Measurements from ENCODE around the gene REPS1. TPM values are rescaled to one million over a fixed set of nuclear protein-coding genes. Genes with fewer than 3 reads are reported as not detected.

The REPS1 gene
- total and polyA plus RNA-seq, 2 of the 13 experiments (the other 11 are each of a cell fraction or from before 2014, with no cell fraction given): 36.4 to 38.3 TPM

- no peak overlapping the region for H2AFZ ChIP-seq (ENCODE audit: low read length)
- H3K4me3 ChIP-seq (replicated peaks in 1 of 3; ENCODE audit: insufficient read depth in 1 of 3, low read depth in 2 of 3, low read length in 3 of 3): no peak overlapping the region
- no peaks in the 10 kb centered on the region for H4K20me1 ChIP-seq (ENCODE audit: insufficient read depth, low read length)
- BruUV-seq (replicated peaks): no TSS peak
- no peaks in the 10 kb centered on the region for H3K4me1 ChIP-seq (ENCODE audit: insufficient read depth, low read length)
- CTCF ChIA-PET (ENCODE audit: low intra/inter-chr PET ratio, low total read pairs): no interaction called here
- DNase-seq (ENCODE audit: low spot score) (no peak), ATAC-seq (no peak), FAIRE-seq (no peak)
- intact Hi-C loops (cut with micrococcal nuclease; ENCODE audit: unreplicated experiment) (no loop called here), in situ Hi-C loops (cut with HindIII; ENCODE audit: extremely low pct_ligation_motif_present, low pct_unique_long_range_greater_than_20kb) (no loop called here)
- WGBS (ENCODE audit: low lambda C conversion rate): 45% methylated on average over 8 of the region's 8 CpGs
- POLR2A ChIA-PET: no interaction called here
- H3K27ac ChIP-seq (ENCODE audit: extremely low read length, insufficient read depth, low read length): no peak overlapping the region
- H3K9ac ChIP-seq (ENCODE audit: insufficient read depth, low read depth, low read length): no peak overlapping the region
- TF ChIP-seq HMGA1 (CRISPR knock-in tag; conservative IDR thresholded peaks at IDR 0.05) (no peak), REL (CRISPR knock-in tag; conservative IDR thresholded peaks at IDR 0.05) (no peak), SP4 (CRISPR knock-in tag; IDR thresholded peaks at IDR 0.05) (no peak), ZNF446 (CRISPR knock-in tag; IDR thresholded peaks at IDR 0.05) (no peak), RARA (CRISPR knock-in tag; IDR thresholded peaks at IDR 0.05) (no peak), ZNF558 (CRISPR knock-in tag; IDR thresholded peaks at IDR 0.05; ENCODE audit: borderline replicate concordance) (no peak), PRMT3 (CRISPR knock-in tag; IDR thresholded peaks at IDR 0.05; ENCODE audit: borderline replicate concordance, low read depth) (no peak), DBP (CRISPR knock-in tag; IDR thresholded peaks at IDR 0.05; ENCODE audit: not compliant biosample characterization) (no peak), CBX5 (CRISPR knock-in tag; IDR thresholded peaks at IDR 0.05; ENCODE audit: borderline replicate concordance) (no peak), RBAK (CRISPR knock-in tag; IDR thresholded peaks at IDR 0.05) (no peak), JDP2 (CRISPR knock-in tag; IDR thresholded peaks at IDR 0.05; ENCODE audit: borderline replicate concordance) (no peak), ZNF879 (CRISPR knock-in tag; IDR thresholded peaks at IDR 0.05) (no peak)
- TF ChIP-seq, protein P1, sequence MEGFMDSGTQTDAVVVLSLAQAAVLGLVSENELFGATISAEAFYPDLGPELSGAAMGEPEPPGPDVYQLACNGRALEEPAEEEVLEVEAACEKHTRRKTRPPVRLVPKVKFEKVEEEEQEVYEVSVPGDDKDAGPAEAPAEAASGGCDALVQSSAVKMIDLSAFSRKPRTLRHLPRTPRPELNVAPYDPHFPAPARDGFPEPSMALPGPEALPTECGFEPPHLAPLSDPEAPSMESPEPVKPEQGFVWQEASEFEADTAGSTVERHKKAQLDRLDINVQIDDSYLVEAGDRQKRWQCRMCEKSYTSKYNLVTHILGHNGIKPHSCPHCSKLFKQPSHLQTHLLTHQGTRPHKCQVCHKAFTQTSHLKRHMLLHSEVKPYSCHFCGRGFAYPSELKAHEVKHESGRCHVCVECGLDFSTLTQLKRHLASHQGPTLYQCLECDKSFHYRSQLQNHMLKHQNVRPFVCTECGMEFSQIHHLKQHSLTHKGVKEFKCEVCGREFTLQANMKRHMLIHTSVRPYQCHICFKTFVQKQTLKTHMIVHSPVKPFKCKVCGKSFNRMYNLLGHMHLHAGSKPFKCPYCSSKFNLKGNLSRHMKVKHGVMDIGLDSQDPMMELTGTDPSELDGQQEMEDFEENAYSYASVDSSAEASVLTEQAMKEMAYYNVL (CRISPR knock-in tag; IDR thresholded peaks at IDR 0.05; ENCODE audit: borderline replicate concordance): no peak
- TF ChIP-seq, protein P2, sequence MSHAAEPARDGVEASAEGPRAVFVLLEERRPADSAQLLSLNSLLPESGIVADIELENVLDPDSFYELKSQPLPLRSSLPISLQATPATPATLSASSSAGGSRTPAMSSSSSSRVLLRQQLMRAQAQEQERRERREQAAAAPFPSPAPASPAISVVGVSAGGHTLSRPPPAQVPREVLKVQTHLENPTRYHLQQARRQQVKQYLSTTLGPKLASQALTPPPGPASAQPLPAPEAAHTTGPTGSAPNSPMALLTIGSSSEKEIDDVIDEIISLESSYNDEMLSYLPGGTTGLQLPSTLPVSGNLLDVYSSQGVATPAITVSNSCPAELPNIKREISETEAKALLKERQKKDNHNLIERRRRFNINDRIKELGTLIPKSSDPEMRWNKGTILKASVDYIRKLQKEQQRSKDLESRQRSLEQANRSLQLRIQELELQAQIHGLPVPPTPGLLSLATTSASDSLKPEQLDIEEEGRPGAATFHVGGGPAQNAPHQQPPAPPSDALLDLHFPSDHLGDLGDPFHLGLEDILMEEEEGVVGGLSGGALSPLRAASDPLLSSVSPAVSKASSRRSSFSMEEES (CRISPR knock-in tag; IDR thresholded peaks at IDR 0.05): no peak
- TF ChIP-seq, protein P3, sequence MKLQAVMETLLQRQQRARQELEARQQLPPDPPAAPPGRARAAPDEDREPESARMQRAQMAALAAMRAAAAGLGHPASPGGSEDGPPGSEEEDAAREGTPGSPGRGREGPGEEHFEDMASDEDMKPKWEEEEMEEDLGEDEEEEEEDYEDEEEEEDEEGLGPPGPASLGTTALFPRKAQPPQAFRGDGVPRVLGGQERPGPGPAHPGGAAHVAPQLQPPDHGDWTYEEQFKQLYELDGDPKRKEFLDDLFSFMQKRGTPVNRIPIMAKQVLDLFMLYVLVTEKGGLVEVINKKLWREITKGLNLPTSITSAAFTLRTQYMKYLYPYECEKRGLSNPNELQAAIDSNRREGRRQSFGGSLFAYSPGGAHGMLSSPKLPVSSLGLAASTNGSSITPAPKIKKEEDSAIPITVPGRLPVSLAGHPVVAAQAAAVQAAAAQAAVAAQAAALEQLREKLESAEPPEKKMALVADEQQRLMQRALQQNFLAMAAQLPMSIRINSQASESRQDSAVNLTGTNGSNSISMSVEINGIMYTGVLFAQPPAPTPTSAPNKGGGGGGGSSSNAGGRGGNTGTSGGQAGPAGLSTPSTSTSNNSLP (IDR thresholded peaks at IDR 0.05; ENCODE audit: low read depth, low read length): no peak
- no peaks in the 10 kb centered on the region for H3K9me3 ChIP-seq (ENCODE audit: low read length)
- no peaks in the 10 kb centered on the region for H3K79me2 ChIP-seq (ENCODE audit: insufficient read depth, low read length)
- H3K36me3 ChIP-seq (replicated peaks in 1 of 2; ENCODE audit: control insufficient read depth in 1 of 2, insufficient read depth in 2 of 2, low read length in 2 of 2): no peaks in the 10 kb centered on the region
- peaks cover 2 to 17% of the 10 kb centered on the region in 2 experiments; a peak in 3 of 5 replicates for H3K27me3 ChIP-seq (ENCODE audit: control insufficient read depth in 1 of 2, insufficient read depth in 2 of 2, low read length in 2 of 2)
- H3K4me2 ChIP-seq (ENCODE audit: low read depth, low read length): no peak overlapping the region
Measured at GRCh38 chr6:138873191-138873590, 114.9 kb downstream of the REPS1 start.
